Muscle of back (tissue), 11 donors: ENCODE measurements around the gene DNAJC5. TPM values are rescaled to one million over a fixed set of nuclear protein-coding genes. Genes with fewer than 3 reads are reported as not detected.
"Not testable (repeated sequence)": the region's sequence is repeated elsewhere in the genome, so short reads cannot be mapped to it uniquely, and the experiment has no call there.

Experiments used
- DNase-seq, 3 donors: peaks; one replicate each; pipeline versions ENCODE4 v3.0.0 to v3.0.0-alpha.2; 2013
- polyA plus RNA-seq, 10 donors: library from polyadenylated mRNA; unstranded; fragments of 120-200 nt; gene quantifications; one replicate each; pipeline ENCODE4 v1.2.1, GENCODE V29; 2013; ENCODE audit not compliant: insufficient read length in 10 of 10

The DNAJC5 gene
- polyA plus RNA-seq, 10 donors: 24.0 to 32.5 (median 29.9) TPM

GRCh38 chr20:63903796-63904561, 9.1 kb downstream of the DNAJC5 start:
- no peak for DNase-seq

- no peak for DNase-seq
Measured at GRCh38 chr20:63908008-63908682, 13.2 kb downstream of the DNAJC5 start.

- no peak for DNase-seq
Measured at GRCh38 chr20:63911176-63911575, 16.2 kb downstream of the DNAJC5 start.

- no peak for DNase-seq
Measured at GRCh38 chr20:63913768-63914167, 18.8 kb downstream of the DNAJC5 start.

GRCh38 chr20:63915471-63915870, 20.5 kb downstream of the DNAJC5 start:
- no peak for DNase-seq

GRCh38 chr20:63916371-63916939, 21.5 kb downstream of the DNAJC5 start:
- DNase-seq: not testable (repeated sequence)

GRCh38 chr20:63917811-63918210, 22.9 kb downstream of the DNAJC5 start:
- DNase-seq: no peak

- DNase-seq: no peak
Measured at GRCh38 chr20:63919130-63919529, 24.2 kb downstream of the DNAJC5 start.

- DNase-seq: no peak
Measured at GRCh38 chr20:63920226-63920625, 25.3 kb downstream of the DNAJC5 start.

GRCh38 chr20:63923651-63924050, 28.7 kb downstream of the DNAJC5 start:
- DNase-seq: peak in 2 of 3 donors; percentile 37 to 63

GRCh38 chr20:63924241-63924640, 29.3 kb downstream of the DNAJC5 start:
- DNase-seq: no peak

- DNase-seq: no peak
Measured at GRCh38 chr20:63926298-63926697, 31.4 kb downstream of the DNAJC5 start.

- DNase-seq: no peak
Measured at GRCh38 chr20:63929071-63929470, 34.1 kb downstream of the DNAJC5 start.

- DNase-seq: not testable (repeated sequence)
Measured at GRCh38 chr20:63929473-63929883, 34.6 kb downstream of the DNAJC5 start.

GRCh38 chr20:63930971-63931553, 36.1 kb downstream of the DNAJC5 start:
- no peak for DNase-seq

- DNase-seq: no peak
Measured at GRCh38 chr20:63931735-63932134, 36.8 kb downstream of the DNAJC5 start.

- no peak for DNase-seq
Measured at GRCh38 chr20:63932606-63933160, 37.8 kb downstream of the DNAJC5 start.

GRCh38 chr20:63933646-63934045, 38.7 kb downstream of the DNAJC5 start:
- no peak for DNase-seq

- no peak for DNase-seq
Measured at GRCh38 chr20:63934271-63935068, 39.5 kb downstream of the DNAJC5 start.

GRCh38 chr20:63935447-63935846, 40.5 kb downstream of the DNAJC5 start:
- DNase-seq: no peak

- DNase-seq: no peak
Measured at GRCh38 chr20:63937596-63937995, 42.7 kb downstream of the DNAJC5 start.
